ENCODE results near the gene SLCO1B1. TPM values are rescaled to one million over a fixed set of nuclear protein-coding genes. Genes with fewer than 3 reads are reported as not detected.
"Not testable (repeated sequence)": the region's sequence is repeated elsewhere in the genome, so short reads cannot be mapped to it uniquely, and the experiment has no call there.

Gene SLCO1B1
- total and polyA plus RNA-seq, 2 donors (not counting 1 experiment from before 2014, with no cell fraction given) = not detected

- no peaks in the 10 kb centered on the region for H3K27me3 Mint-ChIP-seq
- no peak overlapping the region for H3K4me3 Mint-ChIP-seq
- no peak overlapping the region for H3K4me3 ChIP-seq (ENCODE audit: control extremely low read depth in 1 of 5, extremely low read depth in 1 of 5, insufficient read depth in 1 of 5, low read depth in 2 of 5, low read length in 4 of 5)
- H3K36me3 ChIP-seq (replicated peaks in 1 of 2; ENCODE audit: control extremely low read depth in 1 of 2, control insufficient read depth in 1 of 2, extremely low read depth in 1 of 2, insufficient read depth in 2 of 2, low read length in 1 of 2) = no peaks in the 10 kb centered on the region
- no peaks in the 10 kb centered on the region for H3K4me1 Mint-ChIP-seq
- DNase-seq (no peak), ATAC-seq (ENCODE audit: low read depth) (no peak)
- TF ChIP-seq EZH2 (IDR thresholded peaks at IDR 0.05; ENCODE audit: borderline replicate concordance, insufficient read depth, low read depth, low read length, poor library complexity, severe bottlenecking) (no peak), CTCF (IDR thresholded peaks at IDR 0.05) (no peak)
- CTCF ChIA-PET = no interaction called here
- no peak overlapping the region for H3K4me2 ChIP-seq (replicated peaks; ENCODE audit: low read depth, low read length, poor library complexity, severe bottlenecking)
- no peak overlapping the region for H3K9ac ChIP-seq (ENCODE audit: low read length)
- POLR2A ChIA-PET = no interaction called here
- H2AFZ ChIP-seq (ENCODE audit: insufficient read depth, low read depth, low read length, poor library complexity, severe bottlenecking) = no peak overlapping the region
- no peaks in the 10 kb centered on the region for H3K9me3 ChIP-seq (ENCODE audit: control extremely low read depth in 1 of 3, control insufficient read depth in 2 of 3, insufficient read depth in 1 of 3, low read length in 2 of 3)
- H3K27ac ChIP-seq (ENCODE audit: low read length in 2 of 2) = no peak overlapping the region
- no peak overlapping the region for H3K27ac Mint-ChIP-seq
- H4K20me1 ChIP-seq (ENCODE audit: control insufficient read depth, insufficient read depth, low read length, poor library complexity, severe bottlenecking) = no peaks in the 10 kb centered on the region
- WGBS (ENCODE audit: insufficient coverage) = no CpG with 5 or more reads among the region's 2 CpGs
- H3K9me3 Mint-ChIP-seq (ENCODE audit: insufficient read depth) = no peaks in the 10 kb centered on the region
- intact Hi-C loops (cut with micrococcal nuclease) = no loop called here
- H3K4me1 ChIP-seq (ENCODE audit: control insufficient read depth in 2 of 2, insufficient read depth in 2 of 2, low read length in 2 of 2) = no peaks in the 10 kb centered on the region
- H3K79me2 ChIP-seq (ENCODE audit: control insufficient read depth, insufficient read depth, low read length) = no peaks in the 10 kb centered on the region
- H3K27me3 ChIP-seq (replicated peaks in 1 of 4; ENCODE audit: control extremely low read depth in 1 of 4, control insufficient read depth in 3 of 4, insufficient read depth in 4 of 4, low read length in 3 of 4) = no peaks in the 10 kb centered on the region
Observed at GRCh38 chr12:21138016-21138415, 7.0 kb downstream of the SLCO1B1 start.

GRCh38 chr12:21144309-21144708 lies 13.3 kb downstream of the SLCO1B1 start:
- Histone ChIP-seq H3K79me2 (ENCODE audit: control insufficient read depth, insufficient read depth, low read length) (no peaks in the 10 kb centered on the region), H3K27ac (ENCODE audit: low read length in 2 of 2) (no peak overlapping the region), H3K9me3 (ENCODE audit: control extremely low read depth in 1 of 3, control insufficient read depth in 2 of 3, insufficient read depth in 1 of 3, low read length in 2 of 3) (peaks cover 0 to under 1% (median 0%) of the 10 kb centered on the region in 3 donors), H3K27me3 (replicated peaks in 1 of 4; ENCODE audit: control extremely low read depth in 1 of 4, control insufficient read depth in 3 of 4, insufficient read depth in 4 of 4, low read length in 3 of 4) (no peaks in the 10 kb centered on the region), H3K36me3 (replicated peaks in 1 of 2; ENCODE audit: control extremely low read depth in 1 of 2, control insufficient read depth in 1 of 2, extremely low read depth in 1 of 2, insufficient read depth in 2 of 2, low read length in 1 of 2) (no peaks in the 10 kb centered on the region), H3K4me1 (ENCODE audit: control insufficient read depth in 2 of 2, insufficient read depth in 2 of 2, low read length in 2 of 2) (no peaks in the 10 kb centered on the region), H4K20me1 (ENCODE audit: control insufficient read depth, insufficient read depth, low read length, poor library complexity, severe bottlenecking) (no peaks in the 10 kb centered on the region), H2AFZ (ENCODE audit: insufficient read depth, low read depth, low read length, poor library complexity, severe bottlenecking) (no peak overlapping the region), H3K9ac (ENCODE audit: low read length) (no peak overlapping the region), H3K4me2 (replicated peaks; ENCODE audit: low read depth, low read length, poor library complexity, severe bottlenecking) (no peak overlapping the region), H3K4me3 (ENCODE audit: control extremely low read depth in 1 of 5, extremely low read depth in 1 of 5, insufficient read depth in 1 of 5, low read depth in 2 of 5, low read length in 4 of 5) (no peak overlapping the region)
- ChIA-PET POLR2A (no interaction called here), CTCF (no interaction called here)
- Mint-ChIP-seq H3K9me3 (ENCODE audit: insufficient read depth) (peaks cover 2% of the 10 kb centered on the region), H3K27me3 (no peaks in the 10 kb centered on the region), H3K4me3 (no peak overlapping the region), H3K4me1 (no peaks in the 10 kb centered on the region), H3K27ac (no peak overlapping the region)
- intact Hi-C loops (cut with micrococcal nuclease) = no loop called here
- DNase-seq (no peak), ATAC-seq (ENCODE audit: low read depth) (no peak)
- TF ChIP-seq CTCF (IDR thresholded peaks at IDR 0.05) = no peak
- no peak for TF ChIP-seq EZH2 (IDR thresholded peaks at IDR 0.05; ENCODE audit: borderline replicate concordance, insufficient read depth, low read depth, low read length, poor library complexity, severe bottlenecking)

- H3K27me3 Mint-ChIP-seq; H3K9me3 Mint-ChIP-seq (ENCODE audit: insufficient read depth); H3K4me3 Mint-ChIP-seq; intact Hi-C loops (cut with micrococcal nuclease); H2AFZ ChIP-seq (ENCODE audit: insufficient read depth, low read depth, low read length, poor library complexity, severe bottlenecking); H3K4me1 ChIP-seq (ENCODE audit: control insufficient read depth in 2 of 2, insufficient read depth in 2 of 2, low read length in 2 of 2); H3K36me3 ChIP-seq (replicated peaks in 1 of 2; ENCODE audit: control extremely low read depth in 1 of 2, control insufficient read depth in 1 of 2, extremely low read depth in 1 of 2, insufficient read depth in 2 of 2, low read length in 1 of 2); H3K9ac ChIP-seq (ENCODE audit: low read length); POLR2A ChIA-PET; H3K9me3 ChIP-seq (ENCODE audit: control extremely low read depth in 1 of 3, control insufficient read depth in 2 of 3, insufficient read depth in 1 of 3, low read length in 2 of 3); H3K4me2 ChIP-seq (replicated peaks; ENCODE audit: low read depth, low read length, poor library complexity, severe bottlenecking); H3K27ac ChIP-seq (ENCODE audit: low read length in 2 of 2); H3K4me3 ChIP-seq (ENCODE audit: control extremely low read depth in 1 of 5, extremely low read depth in 1 of 5, insufficient read depth in 1 of 5, low read depth in 2 of 5, low read length in 4 of 5); DNase-seq; H3K27me3 ChIP-seq (replicated peaks in 1 of 4; ENCODE audit: control extremely low read depth in 1 of 4, control insufficient read depth in 3 of 4, insufficient read depth in 4 of 4, low read length in 3 of 4); ATAC-seq (ENCODE audit: low read depth); CTCF ChIA-PET; H3K4me1 Mint-ChIP-seq; H3K79me2 ChIP-seq (ENCODE audit: control insufficient read depth, insufficient read depth, low read length); H4K20me1 ChIP-seq (ENCODE audit: control insufficient read depth, insufficient read depth, low read length, poor library complexity, severe bottlenecking); H3K27ac Mint-ChIP-seq: not testable (repeated sequence)
- WGBS (ENCODE audit: insufficient coverage) = 81% methylated on average over 4 of the region's 5 CpGs
Observed at GRCh38 chr12:21149861-21150260, 18.9 kb downstream of the SLCO1B1 start.

All from B cell (primary cell).